Measurements from ENCODE around the gene GRIPAP1.

Gene GRIPAP1

GRCh38 chrX:49002091-49002935 is at the start of gene GRIPAP1:
TSS of gene GRIPAP1 (minus strand) at chrX:49002264. CDS start at chrX:49002229, 35 bp downstream.
- H3K27ac Mint-ChIP-seq, result peak within 1 kb of the TSS; percentile 98
- no peaks in the 10 kb centered on the region for H3K27me3 Mint-ChIP-seq
- no peaks in the 10 kb centered on the region for H3K9me3 Mint-ChIP-seq
- peak within 1 kb of the TSS; percentile 99 for H3K4me3 Mint-ChIP-seq
- peaks cover 35% of the 10 kb centered on the region for H3K4me1 Mint-ChIP-seq
- H3K36me3 Mint-ChIP-seq, result peaks cover 12% of the 10 kb centered on the region

GRCh38 chrX:49043987-49044281 is 41.9 kb upstream of the GRIPAP1 start:
- Mint-ChIP-seq H3K4me1 (peaks cover 32% of the 10 kb centered on the region), H3K4me3 (peak overlapping the region; percentile 90), H3K36me3 (no peaks in the 10 kb centered on the region), H3K27ac (peak overlapping the region; percentile 88), H3K27me3 (no peaks in the 10 kb centered on the region), H3K9me3 (no peaks in the 10 kb centered on the region)

GRCh38 chrX:49043220-49043986 is 41.3 kb upstream of the GRIPAP1 start, which contains the start of gene TFE3:
TSS of gene TFE3 (minus strand) at chrX:49043357. CDS start at chrX:49043226, 131 bp downstream.
- peak within 1 kb of the TSS; percentile 90 for H3K4me3 Mint-ChIP-seq
- H3K36me3 Mint-ChIP-seq, result no peaks in the 10 kb centered on the region
- H3K27ac Mint-ChIP-seq, result peak within 1 kb of the TSS; percentile 93
- H3K9me3 Mint-ChIP-seq, result no peaks in the 10 kb centered on the region
- H3K4me1 Mint-ChIP-seq, result peaks cover 32% of the 10 kb centered on the region
- no peaks in the 10 kb centered on the region for H3K27me3 Mint-ChIP-seq

- Mint-ChIP-seq H3K36me3 (peaks cover 2% of the 10 kb centered on the region), H3K4me1 (peaks cover 35% of the 10 kb centered on the region)
Observed at GRCh38 chrX:49042581-49043219, 40.6 kb upstream of the GRIPAP1 start.

GRCh38 chrX:49041744-49042580 is 39.9 kb upstream of the GRIPAP1 start:
- peaks cover 35% of the 10 kb centered on the region for H3K4me1 Mint-ChIP-seq
- H3K27me3 Mint-ChIP-seq, result no peaks in the 10 kb centered on the region

More at GRCh38 chrX:49042581-49043219, 40.6 kb upstream of the GRIPAP1 start:
- H3K27me3 Mint-ChIP-seq, result no peaks in the 10 kb centered on the region
- H3K4me3 Mint-ChIP-seq, result peak overlapping the region; percentile 90
- peak overlapping the region; percentile 93 for H3K27ac Mint-ChIP-seq
- H3K9me3 Mint-ChIP-seq, result no peaks in the 10 kb centered on the region

GRCh38 chrX:49040376-49040955 is 38.4 kb upstream of the GRIPAP1 start:
- Mint-ChIP-seq H3K36me3 (peaks cover 2% of the 10 kb centered on the region), H3K27ac (peak overlapping the region; percentile 82), H3K4me1 (peaks cover 35% of the 10 kb centered on the region), H3K4me3 (peak overlapping the region; percentile 90), H3K27me3 (no peaks in the 10 kb centered on the region), H3K9me3 (no peaks in the 10 kb centered on the region)

More at GRCh38 chrX:49041744-49042580, 39.9 kb upstream of the GRIPAP1 start:
- Mint-ChIP-seq H3K36me3 (peaks cover 2% of the 10 kb centered on the region), H3K27ac (peak overlapping the region; percentile 93), H3K4me3 (peak overlapping the region; percentile 90), H3K9me3 (no peaks in the 10 kb centered on the region)

GRCh38 chrX:49039598-49040375 is 37.7 kb upstream of the GRIPAP1 start:
- no peaks in the 10 kb centered on the region for H3K9me3 Mint-ChIP-seq
- H3K36me3 Mint-ChIP-seq, result peaks cover 3% of the 10 kb centered on the region

GRCh38 chrX:49037883-49038475 is 35.9 kb upstream of the GRIPAP1 start:
- Mint-ChIP-seq H3K36me3 (peaks cover 4% of the 10 kb centered on the region), H3K4me3 (no peak overlapping the region), H3K27ac (no peak overlapping the region), H3K4me1 (peaks cover 27% of the 10 kb centered on the region), H3K27me3 (no peaks in the 10 kb centered on the region), H3K9me3 (no peaks in the 10 kb centered on the region)

More at GRCh38 chrX:49039598-49040375, 37.7 kb upstream of the GRIPAP1 start:
- no peaks in the 10 kb centered on the region for H3K27me3 Mint-ChIP-seq
- H3K4me3 Mint-ChIP-seq, result peak overlapping the region; percentile 66
- H3K4me1 Mint-ChIP-seq, result peaks cover 35% of the 10 kb centered on the region
- H3K27ac Mint-ChIP-seq, result peak overlapping the region; percentile 82

- H3K4me1 Mint-ChIP-seq, result no peaks in the 10 kb centered on the region
- H3K27ac Mint-ChIP-seq, result no peak overlapping the region
- H3K9me3 Mint-ChIP-seq, result no peaks in the 10 kb centered on the region
- H3K4me3 Mint-ChIP-seq, result no peak overlapping the region
- H3K36me3 Mint-ChIP-seq, result peaks cover 5% of the 10 kb centered on the region
- no peaks in the 10 kb centered on the region for H3K27me3 Mint-ChIP-seq
Observed at GRCh38 chrX:49030283-49030682, 28.2 kb upstream of the GRIPAP1 start.

- no peak overlapping the region for H3K27ac Mint-ChIP-seq
- no peak overlapping the region for H3K4me3 Mint-ChIP-seq
- no peaks in the 10 kb centered on the region for H3K4me1 Mint-ChIP-seq
- H3K27me3 Mint-ChIP-seq, result no peaks in the 10 kb centered on the region
- peaks cover 5% of the 10 kb centered on the region for H3K36me3 Mint-ChIP-seq
- H3K9me3 Mint-ChIP-seq, result no peaks in the 10 kb centered on the region
Observed at GRCh38 chrX:49029876-49030275, 27.8 kb upstream of the GRIPAP1 start.

- H3K27me3 Mint-ChIP-seq, result no peaks in the 10 kb centered on the region
- no peak overlapping the region for H3K27ac Mint-ChIP-seq
- no peaks in the 10 kb centered on the region for H3K4me1 Mint-ChIP-seq
- no peaks in the 10 kb centered on the region for H3K9me3 Mint-ChIP-seq
- H3K36me3 Mint-ChIP-seq, result no peaks in the 10 kb centered on the region
- no peak overlapping the region for H3K4me3 Mint-ChIP-seq
Observed at GRCh38 chrX:49019599-49020249, 17.7 kb upstream of the GRIPAP1 start.

GRCh38 chrX:49019050-49019449 is 17.0 kb upstream of the GRIPAP1 start:
- Mint-ChIP-seq H3K36me3 (no peaks in the 10 kb centered on the region), H3K9me3 (no peaks in the 10 kb centered on the region), H3K4me1 (no peaks in the 10 kb centered on the region), H3K27me3 (no peaks in the 10 kb centered on the region), H3K27ac (no peak overlapping the region), H3K4me3 (no peak overlapping the region)

- H3K36me3 Mint-ChIP-seq, result peaks cover 3% of the 10 kb centered on the region
- H3K4me3 Mint-ChIP-seq, result peak overlapping the region; percentile 62
- H3K27me3 Mint-ChIP-seq, result no peaks in the 10 kb centered on the region
- H3K4me1 Mint-ChIP-seq, result peaks cover 22% of the 10 kb centered on the region
- H3K27ac Mint-ChIP-seq, result peak overlapping the region; percentile 38
- H3K9me3 Mint-ChIP-seq, result no peaks in the 10 kb centered on the region
Observed at GRCh38 chrX:49003696-49004095, 1.6 kb upstream of the GRIPAP1 start.
